BLaER1 (cell line): Measurements from ENCODE around the gene NOL4L.

Source experiments
- H3K27ac ChIP-seq: shearing (Covaris generic); formaldehyde crosslinking; 2 replicates; pipeline ENCODE4 v1.8.1; 2022
- H3K27me3 ChIP-seq: shearing (Covaris generic); formaldehyde crosslinking; 2 replicates; pipeline ENCODE4 v1.8.1; 2022
- H3K36me3 ChIP-seq: shearing (Covaris generic); formaldehyde crosslinking; 2 replicates; pipeline ENCODE4 v1.8.1; 2022
- H3K4me1 ChIP-seq: shearing (Covaris generic); formaldehyde crosslinking; 2 replicates; pipeline ENCODE4 v1.8.1; 2022
- H3K4me2 ChIP-seq: shearing (Covaris generic); formaldehyde crosslinking; 2 replicates; pipeline ENCODE4 v1.8.1; 2022
- H3K4me3 ChIP-seq: shearing (Covaris generic); formaldehyde crosslinking; 2 replicates; pipeline ENCODE4 v1.8.1; 2022
- H3K9ac ChIP-seq: shearing (Covaris generic); formaldehyde crosslinking; 2 replicates; pipeline ENCODE4 v1.8.1; 2022
- H3K9me3 ChIP-seq: shearing (Covaris generic); formaldehyde crosslinking; 2 replicates; pipeline ENCODE4 v1.8.1; 2022
- H4K20me1 ChIP-seq: shearing (Covaris generic); formaldehyde crosslinking; 2 replicates; pipeline ENCODE4 v1.8.1; 2022
- Cebpa-rat ChIP-seq: shearing (Covaris generic); IDR thresholded peaks from 2 replicates; pipeline ENCODE4 v1.8.1; 2022

Gene NOL4L

GRCh38 chr20:32444474-32445220, 140.5 kb downstream of the NOL4L start:
- H3K27ac ChIP-seq = no peak overlapping the region
- H3K4me3 ChIP-seq = no peak overlapping the region
- H3K4me1 ChIP-seq = peaks cover 97% of the 10 kb centered on the region
- no peak for TF ChIP-seq Cebpa-rat
- no peaks in the 10 kb centered on the region for H3K27me3 ChIP-seq
- peaks cover 85% of the 10 kb centered on the region for H3K36me3 ChIP-seq
- H4K20me1 ChIP-seq = peaks cover 100% of the 10 kb centered on the region
- no peak overlapping the region for H3K9ac ChIP-seq
- peak overlapping the region; percentile 91 for H3K4me2 ChIP-seq
- no peaks in the 10 kb centered on the region for H3K9me3 ChIP-seq

- TF ChIP-seq Cebpa-rat = no peak
Observed at GRCh38 chr20:32443386-32443974, 141.7 kb downstream of the NOL4L start.

GRCh38 chr20:32442630-32443373, 142.3 kb downstream of the NOL4L start:
- Histone ChIP-seq H3K27me3 (no peaks in the 10 kb centered on the region), H3K36me3 (peaks cover 78% of the 10 kb centered on the region), H3K27ac (no peak overlapping the region), H3K4me3 (no peak overlapping the region), H3K9ac (no peak overlapping the region), H3K4me2 (no peak overlapping the region), H3K4me1 (peaks cover 97% of the 10 kb centered on the region), H4K20me1 (peaks cover 100% of the 10 kb centered on the region), H3K9me3 (no peaks in the 10 kb centered on the region)
- TF ChIP-seq Cebpa-rat = no peak

More at GRCh38 chr20:32443386-32443974, 141.7 kb downstream of the NOL4L start:
- Histone ChIP-seq H3K4me3 (no peak overlapping the region), H3K27ac (no peak overlapping the region), H3K4me1 (peaks cover 97% of the 10 kb centered on the region), H3K4me2 (peak overlapping the region; percentile 91; the same call in 1 of the 2 replicates), H3K36me3 (peaks cover 78% of the 10 kb centered on the region), H3K9me3 (no peaks in the 10 kb centered on the region), H3K27me3 (no peaks in the 10 kb centered on the region), H3K9ac (no peak overlapping the region), H4K20me1 (peaks cover 100% of the 10 kb centered on the region)

GRCh38 chr20:32441638-32442037, 143.5 kb downstream of the NOL4L start:
- Histone ChIP-seq H3K4me2 (no peak overlapping the region), H3K4me1 (peaks cover 97% of the 10 kb centered on the region), H3K27me3 (no peaks in the 10 kb centered on the region), H3K36me3 (peaks cover 78% of the 10 kb centered on the region), H3K9ac (no peak overlapping the region), H3K27ac (no peak overlapping the region), H4K20me1 (peaks cover 100% of the 10 kb centered on the region), H3K4me3 (no peak overlapping the region), H3K9me3 (no peaks in the 10 kb centered on the region)
- TF ChIP-seq Cebpa-rat = no peak

- Histone ChIP-seq H3K4me1 (peaks cover 90% of the 10 kb centered on the region), H3K9ac (no peak overlapping the region), H3K27me3 (no peaks in the 10 kb centered on the region), H3K4me2 (peak overlapping the region; percentile 71; the same call in 1 of the 2 replicates), H3K27ac (no peak overlapping the region), H3K36me3 (peaks cover 81% of the 10 kb centered on the region), H3K4me3 (no peak overlapping the region), H4K20me1 (peaks cover 100% of the 10 kb centered on the region), H3K9me3 (no peaks in the 10 kb centered on the region)
- no peak for TF ChIP-seq Cebpa-rat
Observed at GRCh38 chr20:32440758-32441078, 144.4 kb downstream of the NOL4L start.

- no peak for TF ChIP-seq Cebpa-rat
- Histone ChIP-seq H3K9ac (no peak overlapping the region), H3K36me3 (peaks cover 81% of the 10 kb centered on the region), H3K9me3 (no peaks in the 10 kb centered on the region), H3K27ac (no peak overlapping the region), H4K20me1 (peaks cover 100% of the 10 kb centered on the region), H3K27me3 (no peaks in the 10 kb centered on the region), H3K4me3 (no peak overlapping the region), H3K4me1 (peaks cover 85% of the 10 kb centered on the region), H3K4me2 (peak overlapping the region; percentile 71)
Observed at GRCh38 chr20:32440069-32440757, 144.9 kb downstream of the NOL4L start.

- Histone ChIP-seq H3K27ac (no peak overlapping the region), H4K20me1 (peaks cover 100% of the 10 kb centered on the region), H3K4me2 (peak overlapping the region; percentile 71), H3K4me3 (no peak overlapping the region), H3K36me3 (peaks cover 83% of the 10 kb centered on the region), H3K9me3 (no peaks in the 10 kb centered on the region), H3K9ac (no peak overlapping the region), H3K27me3 (no peaks in the 10 kb centered on the region), H3K4me1 (peaks cover 76% of the 10 kb centered on the region)
- no peak for TF ChIP-seq Cebpa-rat
Observed at GRCh38 chr20:32439132-32439829, 145.9 kb downstream of the NOL4L start.

GRCh38 chr20:32438331-32438858, 146.7 kb downstream of the NOL4L start:
- Histone ChIP-seq H3K4me2 (peak overlapping the region; percentile 71), H4K20me1 (peaks cover 100% of the 10 kb centered on the region)

More at GRCh38 chr20:32438331-32438858, 146.7 kb downstream of the NOL4L start:
- Histone ChIP-seq H3K36me3 (peaks cover 86% of the 10 kb centered on the region), H3K9ac (no peak overlapping the region), H3K27ac (no peak overlapping the region), H3K27me3 (no peaks in the 10 kb centered on the region), H3K4me1 (peaks cover 67% of the 10 kb centered on the region), H3K9me3 (no peaks in the 10 kb centered on the region), H3K4me3 (no peak overlapping the region)
- TF ChIP-seq Cebpa-rat = no peak
